ENCODE measurements around the gene PPP6R3.
"Not testable (repeated sequence)": the region's sequence is repeated elsewhere in the genome, so short reads cannot be mapped to it uniquely, and the experiment has no call there.

Gene PPP6R3

GRCh38 chr11:68460741-68461574 is at the start of gene PPP6R3:
TSS of gene PPP6R3 (plus strand) at chr11:68460752. CDS start at chr11:68537665, 76,913 bp downstream.
- DNase-seq (ENCODE audit: low spot score) = peak; percentile 19

- DNase-seq (ENCODE audit: low spot score) = peak; percentile 34
These were observed 49.0 kb upstream of the PPP6R3 start for GRCh38 chr11:68411501-68411991.

GRCh38 chr11:68412593-68413475 is 47.7 kb upstream of the PPP6R3 start:
- no peak for DNase-seq (ENCODE audit: low spot score)

- DNase-seq (ENCODE audit: low spot score) = no peak
These were observed 47.0 kb upstream of the PPP6R3 start for GRCh38 chr11:68413591-68413999.

- DNase-seq (ENCODE audit: low spot score) = no peak
These were observed 45.9 kb upstream of the PPP6R3 start for GRCh38 chr11:68414496-68415221.

GRCh38 chr11:68416070-68416578 is 44.4 kb upstream of the PPP6R3 start:
- DNase-seq (ENCODE audit: low spot score) = no peak

GRCh38 chr11:68418648-68419047 is 41.9 kb upstream of the PPP6R3 start:
- DNase-seq (ENCODE audit: low spot score) = no peak

GRCh38 chr11:68420171-68420570 is 40.4 kb upstream of the PPP6R3 start:
- no peak for DNase-seq (ENCODE audit: low spot score)

GRCh38 chr11:68423481-68423880 is 37.1 kb upstream of the PPP6R3 start:
- DNase-seq (ENCODE audit: low spot score) = no peak

- DNase-seq (ENCODE audit: low spot score) = no peak
These were observed 36.4 kb upstream of the PPP6R3 start for GRCh38 chr11:68424101-68424632.

GRCh38 chr11:68424981-68425865 is 35.3 kb upstream of the PPP6R3 start:
- no peak for DNase-seq (ENCODE audit: low spot score)

GRCh38 chr11:68425866-68426380 is 34.6 kb upstream of the PPP6R3 start:
- DNase-seq (ENCODE audit: low spot score) = no peak

- DNase-seq (ENCODE audit: low spot score) = no peak
These were observed 30.9 kb upstream of the PPP6R3 start for GRCh38 chr11:68429661-68430060.

GRCh38 chr11:68430384-68430783 is 30.2 kb upstream of the PPP6R3 start:
- no peak for DNase-seq (ENCODE audit: low spot score)

GRCh38 chr11:68430801-68431200 is 29.8 kb upstream of the PPP6R3 start:
- DNase-seq (ENCODE audit: low spot score) = no peak

- DNase-seq (ENCODE audit: low spot score) = no peak
These were observed 28.4 kb upstream of the PPP6R3 start for GRCh38 chr11:68431984-68432645.

- DNase-seq (ENCODE audit: low spot score) = no peak
These were observed 27.7 kb upstream of the PPP6R3 start for GRCh38 chr11:68432874-68433273.

GRCh38 chr11:68433541-68433940 is 27.0 kb upstream of the PPP6R3 start:
- no peak for DNase-seq (ENCODE audit: low spot score)

GRCh38 chr11:68434159-68434558 is 26.4 kb upstream of the PPP6R3 start:
- not testable (repeated sequence) for DNase-seq (ENCODE audit: low spot score)
